ENCODE data around the gene S100P. TPM values are rescaled to one million over a fixed set of nuclear protein-coding genes. Genes with fewer than 3 reads are reported as not detected.
A peak's percentile ranks its signal among the peaks of the same experiment; 100 is the strongest.

The S100P gene
- total RNA-seq, 2 experiments from 2014 or later: 1.5 TPM; not detected in 1

DNA sequence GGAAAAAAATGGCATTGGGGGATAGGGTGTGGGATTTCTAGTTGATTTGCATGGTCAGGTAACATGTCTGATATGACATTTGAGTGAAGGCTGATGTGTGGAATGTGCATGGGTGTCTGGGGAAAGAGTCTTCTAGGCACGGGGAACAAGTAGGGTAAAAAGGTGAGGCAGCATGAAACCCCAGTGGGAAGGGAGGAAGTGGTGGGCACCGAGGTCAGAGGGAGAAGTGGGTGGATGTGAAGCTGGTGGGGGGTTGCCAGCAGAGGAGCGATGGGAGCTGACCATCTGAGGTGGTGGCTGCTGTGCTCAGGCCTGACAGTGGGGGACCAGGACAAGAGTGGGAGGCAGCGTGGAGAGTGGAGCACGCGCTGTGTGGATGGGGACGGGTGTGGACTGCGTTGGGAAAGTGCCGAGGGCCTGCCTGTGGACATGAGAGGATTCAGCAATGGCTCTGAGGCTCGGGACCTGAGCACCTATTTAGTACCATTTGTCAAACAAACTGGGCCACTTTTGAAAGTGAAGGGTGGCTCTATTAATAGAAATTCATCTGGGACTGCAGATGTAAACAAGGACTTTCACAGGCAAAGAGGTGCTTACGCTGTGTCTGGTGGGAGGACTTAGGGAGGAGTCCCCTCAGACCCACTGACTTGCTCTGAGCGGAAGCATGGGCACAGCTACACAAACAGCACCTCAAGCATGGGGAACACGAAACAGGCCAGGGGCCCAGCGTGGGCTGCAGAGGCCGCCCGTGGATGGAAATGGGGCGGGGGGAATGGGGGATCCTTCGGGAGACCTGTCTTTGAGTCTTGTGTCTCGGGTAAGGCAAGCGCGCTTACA lies 16.7 kb upstream of the S100P start:
- no peak for DNase-seq
- POLR2A ChIA-PET: interaction anchor here (0.6 to 5.6 kb wide), 4 partner anchors 15 to 167 kb away, joined by 3 to 199 read pairs (median 64); partner anchors contain the start of genes BLOC1S4, MRFAP1L1 and S100P

DNA sequence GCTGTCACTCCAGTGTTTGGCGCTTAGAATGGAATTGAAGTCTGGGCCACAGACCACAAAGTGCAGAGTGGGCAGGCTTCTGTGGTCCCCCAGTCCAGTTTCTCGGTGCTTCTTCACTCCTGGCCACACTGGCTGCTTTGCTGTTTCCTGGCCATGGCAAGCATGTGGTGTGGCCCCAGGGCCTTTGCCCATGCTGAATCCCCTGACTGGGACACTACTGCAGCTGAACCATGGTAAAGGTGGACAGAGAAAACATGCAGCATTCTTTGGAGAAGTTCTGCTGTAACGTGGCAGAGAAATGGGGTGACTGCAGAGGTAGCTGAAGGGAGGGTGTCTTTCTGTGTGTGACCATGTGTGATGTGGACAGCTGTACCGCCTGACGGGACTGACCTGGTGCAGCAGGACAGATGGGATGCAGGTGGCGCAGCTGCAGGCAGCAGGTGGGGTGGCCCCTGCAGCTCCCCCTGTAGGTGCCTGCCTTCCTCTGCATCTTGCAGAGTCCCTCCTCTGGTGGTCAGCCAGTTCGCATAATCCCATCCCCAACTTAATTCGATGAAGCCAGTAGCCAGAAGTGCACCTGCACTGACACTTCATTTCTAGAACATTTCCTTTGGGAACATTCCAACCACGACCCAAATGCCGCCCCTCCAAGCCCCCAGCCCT lies 13.2 kb upstream of the S100P start:
- H3K27ac Mint-ChIP-seq: no peak overlapping the region
- peaks cover 48% of the 10 kb centered on the region for H3K36me3 Mint-ChIP-seq
- POLR2A ChIA-PET: interaction anchor here (0.5 to 1.9 kb wide), 5 partner anchors 10 to 285 kb away, joined by 3 to 10 read pairs (median 3); no protein-coding TSS in a partner anchor
- H3K4me3 Mint-ChIP-seq: no peak overlapping the region
- no peak for DNase-seq
- H3K9me3 Mint-ChIP-seq: peaks cover 4% of the 10 kb centered on the region
- ATAC-seq (ENCODE audit: low read depth): no peak
- no peaks in the 10 kb centered on the region for H3K27me3 Mint-ChIP-seq
- H3K4me1 Mint-ChIP-seq: peaks cover 46% of the 10 kb centered on the region

More for the DNA sequence above, 16.7 kb upstream of the S100P start:
- peaks cover 4% of the 10 kb centered on the region for H3K9me3 Mint-ChIP-seq
- H3K4me3 Mint-ChIP-seq: peak overlapping the region; percentile 94
- H3K27ac Mint-ChIP-seq: peak overlapping the region; percentile 57
- peaks cover 54% of the 10 kb centered on the region for H3K36me3 Mint-ChIP-seq
- H3K27me3 Mint-ChIP-seq: no peaks in the 10 kb centered on the region
- no peak for ATAC-seq (ENCODE audit: low read depth)
- H3K4me1 Mint-ChIP-seq: peaks cover 48% of the 10 kb centered on the region

GRCh38 chr4:6681191-6681590 lies 12.5 kb upstream of the S100P start:
- Mint-ChIP-seq H3K27ac (no peak overlapping the region), H3K9me3 (peaks cover 4% of the 10 kb centered on the region), H3K4me1 (peaks cover 43% of the 10 kb centered on the region), H3K4me3 (no peak overlapping the region), H3K27me3 (no peaks in the 10 kb centered on the region), H3K36me3 (peaks cover 48% of the 10 kb centered on the region)
- ATAC-seq (ENCODE audit: low read depth): peak; percentile 19
- POLR2A ChIA-PET: interaction anchor here (0.6 to 1.9 kb wide), 3 partner anchors 9 to 284 kb away, joined by 3 to 10 read pairs (median 3); no protein-coding TSS in a partner anchor
- DNase-seq: no peak

DNA sequence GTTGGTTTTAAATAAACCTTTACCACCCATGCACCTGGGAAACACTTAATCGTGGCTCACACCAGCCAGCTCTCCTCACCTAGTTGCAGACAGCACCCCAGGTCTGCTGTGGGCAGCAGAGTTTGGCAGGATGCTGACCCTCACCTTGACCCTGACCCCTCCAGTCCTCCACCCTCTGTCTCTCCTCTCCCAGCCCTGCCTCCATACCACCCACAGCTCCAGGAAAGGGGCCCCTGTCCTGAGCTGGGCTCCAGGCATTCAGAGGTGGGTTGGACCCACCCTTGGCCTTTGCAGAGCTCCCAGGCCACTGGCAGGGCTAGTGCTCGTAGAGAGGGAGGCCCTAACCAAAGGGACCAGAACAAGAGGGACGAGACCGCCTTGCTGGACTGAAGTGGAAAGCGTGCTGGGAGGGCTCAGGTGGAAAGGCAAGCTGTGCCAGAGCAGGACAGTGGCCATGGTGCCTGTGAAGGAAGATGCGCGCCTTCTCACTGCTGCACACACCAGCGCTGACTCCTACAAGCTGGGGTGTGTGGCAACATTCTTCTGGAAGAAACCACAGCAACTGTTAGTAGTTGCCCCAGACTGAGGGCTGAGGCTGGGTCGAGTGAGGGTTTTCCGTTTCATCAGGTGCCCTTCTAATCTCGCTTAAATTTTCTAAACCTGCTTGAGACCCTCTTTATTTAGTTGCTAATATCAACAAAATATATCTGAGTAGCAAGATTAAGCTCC lies 10.7 kb upstream of the S100P start:
- Mint-ChIP-seq H3K36me3 (peaks cover 39% of the 10 kb centered on the region), H3K4me3 (no peak overlapping the region), H3K9me3 (peaks cover 4% of the 10 kb centered on the region), H3K4me1 (peaks cover 36% of the 10 kb centered on the region), H3K27ac (no peak overlapping the region), H3K27me3 (no peaks in the 10 kb centered on the region)
- no peak for ATAC-seq (ENCODE audit: low read depth)
- DNase-seq: no peak
- POLR2A ChIA-PET: interaction anchor here (1.2 to 2.3 kb wide), 2 partner anchors 9 to 43 kb away, joined by 3 to 13 read pairs; partner anchors contain the start of gene MRFAP1

DNA sequence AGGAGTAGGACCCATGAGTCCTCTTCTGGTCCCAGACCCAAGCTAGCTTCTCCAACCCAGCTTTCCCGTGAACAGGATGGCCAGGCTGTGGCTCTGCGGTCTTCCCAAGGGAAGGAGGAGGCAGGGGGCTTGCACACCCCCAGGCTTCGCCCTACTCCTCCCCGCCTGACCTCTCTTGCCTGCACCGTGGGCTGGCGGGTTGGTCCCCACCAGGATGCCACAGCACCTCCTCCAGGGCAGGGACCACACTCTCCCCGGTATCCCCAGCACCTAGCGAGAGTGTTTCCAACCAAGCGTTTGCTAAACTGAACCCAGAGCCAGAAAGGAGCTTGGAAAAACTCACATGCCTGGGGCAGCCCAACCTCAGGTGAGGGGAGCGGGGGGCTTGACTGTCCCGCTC lies 9.0 kb upstream of the S100P start:
- Mint-ChIP-seq H3K36me3 (peaks cover 33% of the 10 kb centered on the region), H3K27ac (no peak overlapping the region), H3K9me3 (peaks cover 4% of the 10 kb centered on the region), H3K4me3 (no peak overlapping the region), H3K4me1 (peaks cover 42% of the 10 kb centered on the region), H3K27me3 (no peaks in the 10 kb centered on the region)
- no peak for ATAC-seq (ENCODE audit: low read depth)
- POLR2A ChIA-PET: interaction anchor here (2.3 kb wide), 1 partner anchor 11 kb away, joined by 13 read pairs; a partner anchor contains a TSS
- DNase-seq: no peak

GRCh38 chr4:6686104-6686787 lies 7.4 kb upstream of the S100P start:
- POLR2A ChIA-PET: interaction anchor here (0.6 to 10.6 kb wide), 5 partner anchors 10 to 213 kb away, joined by 3 to 199 read pairs (median 4); partner anchors contain the start of genes BLOC1S4 and MRFAP1L1
- no peaks in the 10 kb centered on the region for H3K9me3 Mint-ChIP-seq
- H3K4me1 Mint-ChIP-seq: peaks cover 53% of the 10 kb centered on the region
- no peaks in the 10 kb centered on the region for H3K27me3 Mint-ChIP-seq
- DNase-seq (no peak), ATAC-seq (ENCODE audit: low read depth) (no peak)
- H3K4me3 Mint-ChIP-seq: no peak overlapping the region
- H3K27ac Mint-ChIP-seq: no peak overlapping the region
- peaks cover 18% of the 10 kb centered on the region for H3K36me3 Mint-ChIP-seq

DNA sequence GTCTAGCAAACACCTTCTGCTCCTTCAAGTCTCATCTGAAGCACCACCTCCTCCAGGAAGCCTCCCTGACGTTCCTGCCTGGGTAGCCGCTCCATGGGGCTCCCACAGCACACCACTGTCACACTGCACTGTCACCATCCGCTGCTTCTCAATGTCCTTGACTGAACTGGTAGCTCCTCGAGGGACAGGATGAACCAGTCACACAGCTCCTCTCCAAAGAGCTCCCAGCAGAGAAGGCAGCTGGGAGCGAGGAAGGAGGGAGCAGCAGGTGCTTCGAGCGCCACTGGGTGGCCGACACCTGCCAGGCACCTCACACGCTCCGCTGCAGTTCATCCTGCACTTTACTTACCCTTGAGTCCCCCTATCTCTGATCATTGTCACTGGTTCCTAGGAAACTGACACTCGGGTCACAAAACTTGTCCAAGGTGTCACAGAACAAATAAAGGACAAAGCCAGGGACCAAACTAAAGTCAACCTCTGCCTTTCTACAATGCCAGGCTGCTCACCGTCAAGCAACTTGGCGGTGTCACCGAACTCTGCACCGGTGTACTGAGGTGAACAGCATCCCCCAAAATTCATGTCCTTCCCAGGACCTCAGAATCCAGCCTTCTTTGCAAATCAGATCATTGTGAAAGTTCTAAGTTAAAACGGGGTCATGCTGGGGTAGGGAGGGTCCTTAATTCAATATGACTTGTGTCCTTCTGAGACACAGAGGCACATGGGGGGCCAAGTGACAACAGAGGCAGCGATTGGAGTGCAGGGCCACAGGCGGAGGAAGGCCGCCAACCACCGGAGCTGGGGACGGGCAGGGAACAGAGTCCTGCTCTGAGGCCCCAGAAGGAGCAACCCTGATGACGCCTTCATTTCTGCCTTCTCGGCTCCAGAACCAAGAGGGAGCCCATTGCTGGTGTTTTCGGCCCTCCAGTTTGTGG lies 5.5 kb upstream of the S100P start:
- H3K27me3 Mint-ChIP-seq: no peaks in the 10 kb centered on the region

DNA sequence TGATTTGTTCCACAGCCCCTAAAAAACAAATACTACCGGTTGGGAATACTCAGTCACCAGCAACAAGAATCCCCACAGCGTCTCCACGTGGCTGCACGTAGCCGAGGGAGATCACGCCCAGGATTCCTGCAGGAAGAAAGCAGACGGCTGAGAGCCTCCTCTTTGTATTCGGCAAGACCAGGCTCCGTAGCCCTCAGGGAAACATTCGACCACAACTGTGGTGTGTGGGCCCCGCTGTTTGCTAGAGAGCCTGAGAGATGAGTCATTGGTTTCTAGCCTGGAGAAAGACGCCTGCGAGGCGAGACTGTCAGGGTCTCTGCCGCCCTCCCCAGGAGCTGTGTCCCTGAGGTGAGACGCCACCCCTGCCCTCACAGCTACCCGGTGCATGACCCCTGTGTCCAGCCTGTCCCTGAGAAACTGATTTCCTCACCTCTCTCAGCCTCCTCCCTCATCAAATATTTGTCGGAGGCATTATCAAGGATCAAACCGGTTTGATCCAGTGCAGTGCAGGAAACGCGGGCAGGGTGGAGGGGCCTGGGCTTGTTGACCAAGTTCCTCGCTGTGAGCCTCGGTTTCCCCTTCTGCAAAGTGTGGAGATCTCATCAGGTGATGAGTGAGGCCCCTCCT lies 4.7 kb upstream of the S100P start:
- POLR2A ChIA-PET: interaction anchor here (0.6 to 10.6 kb wide), 7 partner anchors 11 to 489 kb away, joined by 3 to 199 read pairs (median 28); partner anchors contain the start of genes BLOC1S4, MRFAP1 and MRFAP1L1
- H3K27me3 Mint-ChIP-seq: no peaks in the 10 kb centered on the region
- DNase-seq (peak; percentile 82), ATAC-seq (ENCODE audit: low read depth) (peak; percentile 77)
- H3K9me3 Mint-ChIP-seq: no peaks in the 10 kb centered on the region
- H3K27ac Mint-ChIP-seq: peak overlapping the region; percentile 92
- H3K36me3 Mint-ChIP-seq: peaks cover 15% of the 10 kb centered on the region
- H3K4me1 Mint-ChIP-seq: peaks cover 61% of the 10 kb centered on the region
- H3K4me3 Mint-ChIP-seq: peak overlapping the region; percentile 87

More for the DNA sequence above, 5.5 kb upstream of the S100P start:
- peak overlapping the region; percentile 87 for H3K4me3 Mint-ChIP-seq
- POLR2A ChIA-PET: interaction anchor here (1.0 to 10.6 kb wide), 8 partner anchors 8 to 48 kb away, joined by 4 to 199 read pairs (median 24); partner anchors contain the start of genes BLOC1S4, MRFAP1 and MRFAP1L1
- DNase-seq (no peak), ATAC-seq (ENCODE audit: low read depth) (no peak)
- peaks cover 15% of the 10 kb centered on the region for H3K36me3 Mint-ChIP-seq
- no peaks in the 10 kb centered on the region for H3K9me3 Mint-ChIP-seq
- peak overlapping the region; percentile 92 for H3K27ac Mint-ChIP-seq
- peaks cover 59% of the 10 kb centered on the region for H3K4me1 Mint-ChIP-seq

GRCh38 chr4:6689506-6689960 lies 4.1 kb upstream of the S100P start:
- Mint-ChIP-seq H3K9me3 (no peaks in the 10 kb centered on the region), H3K27ac (peak overlapping the region; percentile 92), H3K36me3 (peaks cover 15% of the 10 kb centered on the region), H3K4me1 (peaks cover 63% of the 10 kb centered on the region), H3K27me3 (no peaks in the 10 kb centered on the region), H3K4me3 (peak overlapping the region; percentile 87)
- peak; percentile 58 for DNase-seq
- no peak for ATAC-seq (ENCODE audit: low read depth)
- POLR2A ChIA-PET: interaction anchor here (0.6 to 10.6 kb wide), 7 partner anchors 10 to 490 kb away, joined by 3 to 199 read pairs (median 28); partner anchors contain the start of genes BLOC1S4, MRFAP1 and MRFAP1L1

DNA sequence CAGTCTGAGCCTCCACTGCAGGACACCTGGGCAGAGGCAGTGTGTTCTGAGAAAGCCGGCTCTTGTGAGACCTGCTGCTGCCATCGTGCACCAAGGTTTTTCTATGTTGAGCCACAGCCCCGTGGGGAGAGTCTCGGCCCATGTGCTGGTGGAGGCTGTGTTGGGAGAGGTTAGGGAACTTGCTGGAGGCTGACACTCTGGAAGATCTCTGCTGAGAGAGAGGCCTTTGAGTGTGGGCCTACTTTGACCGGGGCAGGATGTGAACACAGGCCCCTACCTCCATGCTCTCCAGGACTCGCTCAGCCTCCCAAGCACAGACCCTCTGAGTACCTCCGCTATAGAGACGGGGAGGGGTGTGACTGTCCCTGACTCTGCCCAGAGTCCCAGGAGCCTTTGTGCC lies 1.3 kb upstream of the S100P start:
- ATAC-seq (ENCODE audit: low read depth) (no peak), DNase-seq (no peak)
- peaks cover 70% of the 10 kb centered on the region for H3K4me1 Mint-ChIP-seq
- peak overlapping the region; percentile 59 for H3K27ac Mint-ChIP-seq
- H3K36me3 Mint-ChIP-seq: peaks cover 10% of the 10 kb centered on the region
- no peaks in the 10 kb centered on the region for H3K27me3 Mint-ChIP-seq
- H3K4me3 Mint-ChIP-seq: no peak overlapping the region
- no peaks in the 10 kb centered on the region for H3K9me3 Mint-ChIP-seq
- POLR2A ChIA-PET: interaction anchor here (10.6 kb wide), 1 partner anchor 17 kb away, joined by 199 read pairs; a partner anchor contains a TSS

DNA sequence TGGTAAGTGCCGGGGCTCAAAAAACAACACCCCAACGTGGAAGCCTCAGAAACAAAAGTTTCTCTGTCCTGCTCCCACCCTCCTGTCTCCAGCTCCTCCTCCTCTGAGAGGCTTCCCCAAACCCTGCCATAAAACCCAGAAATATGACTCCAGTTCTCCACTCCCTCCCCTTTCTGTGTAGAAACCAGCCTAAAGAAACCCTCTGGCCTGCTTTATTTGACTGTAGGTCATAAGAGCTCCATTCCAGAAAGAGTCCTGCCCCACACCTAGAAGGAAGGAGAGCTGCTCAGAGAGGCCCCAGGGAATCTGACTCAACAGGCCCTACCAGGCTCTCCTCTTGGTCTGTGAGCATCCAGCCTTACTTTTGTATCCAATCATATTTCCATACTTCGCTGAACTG lies 872 bp upstream of the S100P start:
- POLR2A ChIA-PET: interaction anchor here (10.6 kb wide), 1 partner anchor 17 kb away, joined by 199 read pairs; a partner anchor contains a TSS
- H3K9me3 Mint-ChIP-seq: no peaks in the 10 kb centered on the region
- H3K4me1 Mint-ChIP-seq: peaks cover 68% of the 10 kb centered on the region
- H3K27ac Mint-ChIP-seq: peak overlapping the region; percentile 59
- H3K36me3 Mint-ChIP-seq: peaks cover 8% of the 10 kb centered on the region
- DNase-seq: no peak
- no peak for ATAC-seq (ENCODE audit: low read depth)
- H3K27me3 Mint-ChIP-seq: no peaks in the 10 kb centered on the region
- H3K4me3 Mint-ChIP-seq: no peak overlapping the region

All from activated naive CD8-positive, alpha-beta T cell treated with anti-CD3 and anti-CD28 coated beads, Interleukin-2, amount 10 ng/mL, durations not matched to agents 7 days and 5 days (primary cell).